Hepatocyte (in vitro differentiated cells): ENCODE results near the gene IRF7. TPM values are rescaled to one million over a fixed set of nuclear protein-coding genes. Genes with fewer than 3 reads are reported as not detected.

Source experiments
- DNase-seq: peaks from one replicate; pipeline ENCODE4 v3.0.0-alpha.2; 2016; ENCODE audit warnings: low spot score
- H2AFZ ChIP-seq: fragments of 200-600 bp; sonication (generic); 2 replicates; pipeline ENCODE4 v1.6.0; 2016; ENCODE audit warnings: antibody characterized with exemption, mild to moderate bottlenecking
- H3K27ac ChIP-seq: fragments of 200-600 bp; sonication (generic); 2 replicates; pipeline ENCODE4 v1.5.1; 2016; ENCODE audit warnings: mild to moderate bottlenecking
- H3K27me3 ChIP-seq: fragments of 200-600 bp; sonication (generic); 2 replicates; pipeline ENCODE4 v1.6.1; 2016
- H3K36me3 ChIP-seq: fragments of 200-600 bp; sonication (generic); replicated peaks from 2 replicates; pipeline ENCODE4 v1.5.1; 2016; ENCODE audit warnings: low read depth; ENCODE audit not compliant: insufficient read depth
- H3K4me1 ChIP-seq: fragments of 200-600 bp; sonication (generic); 2 replicates; pipeline ENCODE4 v1.5.1; 2016; ENCODE audit warnings: mild to moderate bottlenecking, moderate library complexity; ENCODE audit not compliant: insufficient read depth
- H3K4me2 ChIP-seq: fragments of 200-600 bp; sonication (generic); 2 replicates; pipeline ENCODE4 v1.6.0; 2016
- H3K4me3 ChIP-seq: fragments of 200-600 bp; sonication (generic); 2 replicates; pipeline ENCODE4 v1.5.1; 2016; ENCODE audit warnings: mild to moderate bottlenecking
- H3K79me2 ChIP-seq: fragments of 200-600 bp; sonication (generic); 2 replicates; pipeline ENCODE4 v1.6.0; 2017; ENCODE audit warnings: mild to moderate bottlenecking
- H3K9me2 ChIP-seq: fragments of 200-600 bp; sonication (generic); replicated peaks from 2 replicates; pipeline ENCODE4 v1.6.0; 2017; ENCODE audit warnings: mild to moderate bottlenecking; ENCODE audit not compliant: insufficient read depth
- H3K9me3 ChIP-seq: fragments of 200-600 bp; sonication (generic); 2 replicates; pipeline ENCODE4 v1.5.1; 2016; ENCODE audit warnings: low read depth, mild to moderate bottlenecking
- H4K20me1 ChIP-seq: fragments of 200-600 bp; sonication (generic); 2 replicates; pipeline ENCODE4 v1.6.0; 2016; ENCODE audit warnings: mild to moderate bottlenecking; ENCODE audit not compliant: insufficient read depth, poor library complexity, severe bottlenecking
- CTCF ChIP-seq: fragments of 200-600 bp; sonication (generic); IDR thresholded peaks from 2 replicates; pipeline ENCODE4 v1.5.1; 2016; ENCODE audit warnings: antibody characterized with exemption, mild to moderate bottlenecking; ENCODE audit not compliant: poor library complexity
- EZH2 ChIP-seq: fragments of 200-600 bp; sonication (generic); IDR thresholded peaks from 2 replicates; pipeline ENCODE4 v1.6.1; 2016; ENCODE audit warnings: antibody characterized with exemption, mild to moderate bottlenecking, borderline replicate concordance
- EZH2phosphoT487 ChIP-seq: fragments of 200-600 bp; sonication (generic); IDR thresholded peaks from one replicate; pipeline ENCODE4 v1.6.1; 2018; ENCODE audit warnings: antibody characterized with exemption, mild to moderate bottlenecking, low read depth, moderate library complexity; ENCODE audit not compliant: unreplicated experiment, severe bottlenecking
- WGBS: methylation state at CpG from one replicate; pipeline ENCODE4 v1.1.6; 2016; ENCODE audit warnings: low lambda C conversion rate; ENCODE audit errors: missing lambda C conversion rate; 5-methylcytosine and 5-hydroxymethylcytosine counted together
- polyA plus RNA-seq: library from polyadenylated mRNA; unstranded; fragments of >200 nt; fragmentation: Nextera tagmentation; extraction: Ambion mirVana; gene quantifications from 2 replicates; pipeline ENCODE4 v1.2.1, GENCODE V29; 2016
- total RNA-seq: library from RNA; depleted of rRNA; stranded (reverse); fragments of >200 nt; gene quantifications from 2 replicates; pipeline ENCODE4 v1.2.3, GENCODE V29; 2014

Gene IRF7
- total and polyA plus RNA-seq, 2 experiments from 2014 or later, result 10.4 to 24.6 TPM

GRCh38 chr11:609341-609811 is 6.4 kb downstream of the IRF7 start:
- WGBS, result 94% methylated on average over 18 of the region's 28 CpGs
- Histone ChIP-seq H3K9me3 (no peaks in the 10 kb centered on the region), H3K4me3 (no peak overlapping the region), H3K4me2 (no peak overlapping the region), H2AFZ (no peak overlapping the region), H3K36me3 (no peaks in the 10 kb centered on the region), H4K20me1 (peaks cover 17% of the 10 kb centered on the region), H3K27me3 (no peaks in the 10 kb centered on the region), H3K9me2 (no peaks in the 10 kb centered on the region), H3K79me2 (no peaks in the 10 kb centered on the region), H3K4me1 (peaks cover 5% of the 10 kb centered on the region), H3K27ac (no peak overlapping the region)
- DNase-seq, result no peak
- TF ChIP-seq CTCF (no peak), EZH2phosphoT487 (no peak), EZH2 (no peak)

DNA sequence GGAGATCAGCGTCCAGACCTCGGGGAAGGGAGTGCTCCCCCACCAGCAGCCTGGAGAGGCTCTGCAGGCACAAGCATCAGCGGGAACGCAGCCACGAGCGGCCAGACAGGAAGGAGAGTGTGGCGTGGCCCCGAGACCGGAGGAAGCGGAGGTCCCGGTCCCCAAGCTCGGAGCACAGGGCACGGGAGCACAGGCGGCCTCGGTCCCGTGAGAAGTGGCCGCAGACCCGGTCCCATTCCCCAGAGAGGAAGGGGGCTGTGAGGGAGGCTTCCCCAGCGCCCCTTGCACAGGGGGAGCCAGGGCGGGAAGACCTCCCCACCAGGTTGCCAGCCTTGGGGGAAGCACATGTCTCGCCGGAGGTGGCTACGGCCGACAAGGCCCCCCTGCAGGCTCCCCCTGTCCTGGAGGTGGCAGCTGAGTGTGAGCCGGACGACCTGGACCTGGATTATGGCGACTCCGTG is 6.9 kb downstream of the IRF7 start:
- Histone ChIP-seq H3K4me1 (peaks cover 2% of the 10 kb centered on the region), H3K27ac (no peak overlapping the region), H3K79me2 (no peaks in the 10 kb centered on the region), H2AFZ (no peak overlapping the region), H3K27me3 (no peaks in the 10 kb centered on the region), H4K20me1 (peaks cover 12% of the 10 kb centered on the region), H3K9me3 (no peaks in the 10 kb centered on the region), H3K4me2 (no peak overlapping the region), H3K9me2 (no peaks in the 10 kb centered on the region), H3K36me3 (no peaks in the 10 kb centered on the region), H3K4me3 (no peak overlapping the region)
- TF ChIP-seq CTCF (no peak), EZH2 (no peak), EZH2phosphoT487 (no peak)
- DNase-seq, result no peak
- 93% methylated on average over 25 of the region's 28 CpGs for WGBS

DNA sequence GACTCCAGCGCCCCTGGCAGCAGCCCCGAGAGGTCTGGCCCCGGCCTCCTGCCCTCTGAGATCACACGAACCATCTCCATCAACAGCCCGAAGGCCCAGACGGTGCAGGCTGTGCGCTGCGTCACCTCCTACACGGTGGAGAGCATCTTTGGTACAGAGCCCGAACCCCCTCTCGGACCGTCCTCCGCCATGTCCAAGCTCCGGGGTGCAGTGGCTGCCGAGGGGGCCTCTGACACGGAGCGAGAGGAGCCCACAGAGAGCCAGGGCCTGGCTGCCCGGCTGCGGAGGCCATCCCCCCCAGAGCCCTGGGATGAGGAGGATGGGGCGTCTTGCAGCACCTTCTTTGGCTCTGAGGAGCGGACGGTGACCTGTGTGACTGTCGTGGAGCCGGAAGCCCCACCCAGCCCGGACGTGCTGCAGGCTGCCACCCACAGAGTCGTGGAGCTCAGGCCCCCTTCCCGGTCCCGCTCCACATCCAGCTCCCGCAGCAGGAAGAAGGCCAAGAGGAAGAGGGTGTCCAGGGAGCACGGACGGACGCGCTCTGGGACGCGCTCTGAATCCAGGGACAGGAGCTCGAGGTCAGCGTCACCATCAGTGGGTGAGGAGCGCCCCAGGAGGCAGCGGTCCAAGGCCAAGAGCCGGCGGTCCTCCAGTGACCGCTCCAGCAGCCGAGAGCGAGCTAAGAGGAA is 7.6 kb downstream of the IRF7 start:
- WGBS, result 96% methylated on average over 44 of the region's 45 CpGs
- TF ChIP-seq EZH2 (no peak), CTCF (no peak), EZH2phosphoT487 (no peak)

More for the DNA sequence above, 7.6 kb downstream of the IRF7 start:
- no peaks in the 10 kb centered on the region for H3K27me3 ChIP-seq
- H3K36me3 ChIP-seq, result no peaks in the 10 kb centered on the region
- no peaks in the 10 kb centered on the region for H3K79me2 ChIP-seq
- no peaks in the 10 kb centered on the region for H3K9me2 ChIP-seq
- no peak overlapping the region for H3K4me3 ChIP-seq
- H3K4me1 ChIP-seq, result no peaks in the 10 kb centered on the region
- no peak overlapping the region for H3K4me2 ChIP-seq
- peaks cover 8% of the 10 kb centered on the region for H4K20me1 ChIP-seq
- no peak for DNase-seq
- H3K9me3 ChIP-seq, result no peaks in the 10 kb centered on the region
- H3K27ac ChIP-seq, result no peak overlapping the region
- H2AFZ ChIP-seq, result no peak overlapping the region
